WTC11 (cell line): ENCODE measurements around the gene ROBO2. TPM values are rescaled to one million over a fixed set of nuclear protein-coding genes. Genes with fewer than 3 reads are reported as not detected.
A peak's percentile ranks its signal among the peaks of the same experiment; 100 is the strongest.

Experiments
- ATAC-seq: fragments of 200-7000 bp; cut with Tn5 transposase; 2 replicates; pipeline ENCODE4 v1.10.0; 2021; ENCODE audit warnings: mild to moderate bottlenecking, moderate library complexity
- CTCF ChIA-PET: fragments of 300-600 bp; sonication (Branson Sonifier 250); formaldehyde crosslinking; loops from one replicate; lab custom pipeline; 2021; ENCODE audit warnings: antibody characterized with exemption; lab: Charles Lee
- POLR2A ChIA-PET: fragments of 350-600 bp; sonication (Branson Sonifier 250); formaldehyde crosslinking; loops from one replicate; lab custom pipeline; 2021; ENCODE audit warnings: antibody characterized with exemption; lab: Charles Lee
- DNase-seq: peaks from one replicate; pipeline ENCODE4 v3.0.0; 2021; ENCODE audit warnings: low spot score
- H3K27ac Mint-ChIP-seq: 2 replicates; pipeline ENCODE4 v1.8.0; 2021; ENCODE audit warnings: mixed read lengths
- H3K27me3 Mint-ChIP-seq: 2 replicates; pipeline ENCODE4 v1.8.0; 2021; ENCODE audit warnings: low read depth, mild to moderate bottlenecking, moderate library complexity, mixed read lengths
- H3K36me3 Mint-ChIP-seq: 2 replicates; pipeline ENCODE4 v1.8.0; 2021; ENCODE audit warnings: mixed read lengths
- H3K4me1 Mint-ChIP-seq: 2 replicates; pipeline ENCODE4 v1.8.0; 2022; ENCODE audit warnings: mixed read lengths
- H3K4me3 Mint-ChIP-seq: 2 replicates; pipeline ENCODE4 v1.8.0; 2021; ENCODE audit warnings: mild to moderate bottlenecking, moderate library complexity, mixed read lengths
- H3K9me3 Mint-ChIP-seq: 2 replicates; pipeline ENCODE4 v1.8.0; 2021; ENCODE audit warnings: mixed read lengths
- ATF1 ChIP-seq: sonication (generic); formaldehyde crosslinking; IDR thresholded peaks from 2 replicates; pipeline ENCODE4 v1.8.1; 2023; ENCODE audit warnings: mild to moderate bottlenecking, moderate library complexity, missing genetic modification reagents
- CBFB ChIP-seq: sonication (generic); formaldehyde crosslinking; IDR thresholded peaks from 2 replicates; pipeline ENCODE4 v1.8.1; 2022; ENCODE audit warnings: mild to moderate bottlenecking, low read depth, missing genetic modification reagents
- EMX1 ChIP-seq: fragments of 250-450 bp; sonication (Bioruptor Pico); IDR thresholded peaks from 2 replicates; pipeline ENCODE4 v1.8.0; 2021; ENCODE audit warnings: mild to moderate bottlenecking
- ETV6 ChIP-seq: sonication (generic); formaldehyde crosslinking; IDR thresholded peaks from 2 replicates; pipeline ENCODE4 v1.8.1; 2022; ENCODE audit warnings: mild to moderate bottlenecking, missing genetic modification reagents
- FOXJ3 ChIP-seq: sonication (generic); formaldehyde crosslinking; IDR thresholded peaks from 2 replicates; pipeline ENCODE4 v1.9.0; 2021; ENCODE audit warnings: missing genetic modification reagents, mild to moderate bottlenecking, borderline replicate concordance
- FOXK1 ChIP-seq: sonication (generic); formaldehyde crosslinking; IDR thresholded peaks from 2 replicates; pipeline ENCODE4 v1.8.0; 2022; ENCODE audit warnings: mild to moderate bottlenecking, moderate library complexity, missing genetic modification reagents
- HMGA2 ChIP-seq: fragments of 250-450 bp; sonication (Bioruptor Pico); IDR thresholded peaks from 2 replicates; pipeline ENCODE4 v1.4.0; 2021; ENCODE audit warnings: mild to moderate bottlenecking, moderate library complexity
- NFATC4 ChIP-seq: fragments of 250-450 bp; sonication (Bioruptor Pico); IDR thresholded peaks from 2 replicates; pipeline ENCODE4 v1.9.0; 2021; ENCODE audit warnings: mild to moderate bottlenecking
- NFE2L1 ChIP-seq: sonication (generic); formaldehyde crosslinking; IDR thresholded peaks from 2 replicates; pipeline ENCODE4 v1.8.1; 2023; ENCODE audit warnings: missing genetic modification reagents
- NR1H2 ChIP-seq: sonication (generic); formaldehyde crosslinking; IDR thresholded peaks from 2 replicates; pipeline ENCODE4 v1.9.0; 2021; ENCODE audit warnings: mild to moderate bottlenecking, moderate library complexity, missing genetic modification reagents
- OVOL2 ChIP-seq: fragments of 250-450 bp; sonication (Bioruptor Pico); IDR thresholded peaks from 2 replicates; pipeline ENCODE4 v1.9.0; 2021; ENCODE audit warnings: mild to moderate bottlenecking, borderline replicate concordance
- SP1 ChIP-seq: sonication (generic); formaldehyde crosslinking; conservative IDR thresholded peaks from 2 replicates; pipeline ENCODE4 v1.8.1; 2022; ENCODE audit warnings: missing genetic modification reagents
- ZNF423 ChIP-seq: fragments of 250-450 bp; sonication (Bioruptor Pico); IDR thresholded peaks from 2 replicates; pipeline ENCODE4 v2.1.2; 2022; ENCODE audit warnings: mild to moderate bottlenecking, moderate library complexity
- total RNA-seq: library from RNA; stranded (reverse); gene quantifications from 3 replicates; pipeline ENCODE4 v1.2.3, GENCODE V29; 2021
- TF ChIP-seq, protein P1 (sequence below): sonication (generic); formaldehyde crosslinking; IDR thresholded peaks from 2 replicates; pipeline ENCODE4 v1.8.1; 2022; ENCODE audit warnings: mild to moderate bottlenecking, moderate library complexity, missing genetic modification reagents
- TF ChIP-seq, protein P2 (sequence below): sonication (generic); formaldehyde crosslinking; IDR thresholded peaks from 2 replicates; pipeline ENCODE4 v1.8.1; 2022; ENCODE audit warnings: low read depth, missing genetic modification reagents, borderline replicate concordance
- TF ChIP-seq, protein P3 (sequence below): sonication (generic); formaldehyde crosslinking; IDR thresholded peaks from 2 replicates; pipeline ENCODE4 v1.8.0; 2022; ENCODE audit warnings: mild to moderate bottlenecking, missing genetic modification reagents
- TF ChIP-seq, protein P4 (sequence below): sonication (generic); formaldehyde crosslinking; IDR thresholded peaks from 2 replicates; pipeline ENCODE4 v1.8.0; 2022; ENCODE audit warnings: mild to moderate bottlenecking, missing genetic modification reagents
- TF ChIP-seq, protein P5 (sequence below): sonication (generic); formaldehyde crosslinking; IDR thresholded peaks from 2 replicates; pipeline ENCODE4 v1.8.1; 2023; ENCODE audit warnings: mild to moderate bottlenecking, missing genetic modification reagents, moderate library complexity
- TF ChIP-seq, protein P6 (sequence below): sonication (generic); formaldehyde crosslinking; IDR thresholded peaks from 2 replicates; pipeline ENCODE4 v1.8.1; 2023; ENCODE audit warnings: mild to moderate bottlenecking, missing genetic modification reagents, moderate library complexity
- TF ChIP-seq, protein P7 (sequence below): sonication (generic); formaldehyde crosslinking; IDR thresholded peaks from 2 replicates; pipeline ENCODE4 v1.8.0; 2022; ENCODE audit warnings: mild to moderate bottlenecking, missing genetic modification reagents
- TF ChIP-seq, protein P8 (sequence below): sonication (generic); formaldehyde crosslinking; IDR thresholded peaks from 2 replicates; pipeline ENCODE4 v1.8.1; 2023; ENCODE audit warnings: mild to moderate bottlenecking, missing genetic modification reagents, borderline replicate concordance

ROBO2 gene
- total RNA-seq, 1 experiment from 2014 or later = 11.7 TPM

DNA sequence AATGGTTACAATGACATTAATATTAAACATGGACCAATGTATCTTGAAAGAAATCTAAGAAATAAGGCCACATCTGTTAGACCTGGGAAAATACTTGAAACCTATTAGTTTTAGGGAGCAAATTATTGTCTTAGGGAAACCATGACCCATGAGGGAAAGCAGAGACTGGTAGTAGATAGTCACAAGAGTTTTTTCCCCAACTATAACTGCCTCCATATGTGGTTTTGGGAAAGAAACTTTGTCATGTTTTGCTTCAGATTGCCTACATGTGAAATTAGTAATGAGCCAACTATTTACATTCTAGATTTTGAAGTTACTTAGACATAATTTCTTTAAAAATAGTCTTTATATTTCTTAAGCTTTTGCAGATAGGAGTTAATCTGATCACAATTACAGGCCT is 474.9 kb downstream of the ROBO2 start (continued):
- no peak for TF ChIP-seq FOXJ3 (CRISPR knock-in tag)
- no peak for TF ChIP-seq NFE2L1 (CRISPR knock-in tag)
- TF ChIP-seq EMX1 = no peak
- no peak for TF ChIP-seq OVOL2 (CRISPR knock-in tag)
- no peak for TF ChIP-seq ETV6 (CRISPR knock-in tag)
- no peak for TF ChIP-seq ATF1 (CRISPR knock-in tag)
- TF ChIP-seq, protein P1, sequence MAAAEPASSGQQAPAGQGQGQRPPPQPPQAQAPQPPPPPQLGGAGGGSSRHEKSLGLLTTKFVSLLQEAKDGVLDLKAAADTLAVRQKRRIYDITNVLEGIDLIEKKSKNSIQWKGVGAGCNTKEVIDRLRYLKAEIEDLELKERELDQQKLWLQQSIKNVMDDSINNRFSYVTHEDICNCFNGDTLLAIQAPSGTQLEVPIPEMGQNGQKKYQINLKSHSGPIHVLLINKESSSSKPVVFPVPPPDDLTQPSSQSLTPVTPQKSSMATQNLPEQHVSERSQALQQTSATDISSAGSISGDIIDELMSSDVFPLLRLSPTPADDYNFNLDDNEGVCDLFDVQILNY (CRISPR knock-in tag) = no peak
- TF ChIP-seq, protein P2, sequence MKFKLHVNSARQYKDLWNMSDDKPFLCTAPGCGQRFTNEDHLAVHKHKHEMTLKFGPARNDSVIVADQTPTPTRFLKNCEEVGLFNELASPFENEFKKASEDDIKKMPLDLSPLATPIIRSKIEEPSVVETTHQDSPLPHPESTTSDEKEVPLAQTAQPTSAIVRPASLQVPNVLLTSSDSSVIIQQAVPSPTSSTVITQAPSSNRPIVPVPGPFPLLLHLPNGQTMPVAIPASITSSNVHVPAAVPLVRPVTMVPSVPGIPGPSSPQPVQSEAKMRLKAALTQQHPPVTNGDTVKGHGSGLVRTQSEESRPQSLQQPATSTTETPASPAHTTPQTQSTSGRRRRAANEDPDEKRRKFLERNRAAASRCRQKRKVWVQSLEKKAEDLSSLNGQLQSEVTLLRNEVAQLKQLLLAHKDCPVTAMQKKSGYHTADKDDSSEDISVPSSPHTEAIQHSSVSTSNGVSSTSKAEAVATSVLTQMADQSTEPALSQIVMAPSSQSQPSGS = no peak
- TF ChIP-seq, protein P3, sequence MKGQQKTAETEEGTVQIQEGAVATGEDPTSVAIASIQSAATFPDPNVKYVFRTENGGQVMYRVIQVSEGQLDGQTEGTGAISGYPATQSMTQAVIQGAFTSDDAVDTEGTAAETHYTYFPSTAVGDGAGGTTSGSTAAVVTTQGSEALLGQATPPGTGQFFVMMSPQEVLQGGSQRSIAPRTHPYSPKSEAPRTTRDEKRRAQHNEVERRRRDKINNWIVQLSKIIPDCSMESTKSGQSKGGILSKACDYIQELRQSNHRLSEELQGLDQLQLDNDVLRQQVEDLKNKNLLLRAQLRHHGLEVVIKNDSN = no peak

DNA sequence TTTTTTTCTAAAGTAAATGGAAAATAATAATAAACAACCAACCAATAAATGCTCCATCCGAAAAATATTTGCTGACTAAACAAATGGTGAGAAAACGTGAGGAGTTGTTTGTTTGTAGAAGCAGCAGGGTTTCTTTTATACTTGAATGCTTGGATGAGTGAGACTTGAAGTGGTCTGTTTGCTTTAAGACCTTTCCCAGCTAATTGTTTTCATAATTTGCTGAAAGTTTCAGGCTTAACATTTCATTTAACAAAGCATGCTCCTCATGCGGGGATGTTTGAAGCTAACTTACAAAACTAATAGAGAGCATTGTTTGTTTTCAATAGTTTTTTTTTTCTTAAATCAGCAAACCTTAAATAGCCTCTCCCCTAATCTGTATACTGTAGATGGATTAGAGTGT is 484.6 kb downstream of the ROBO2 start:
- H3K27me3 Mint-ChIP-seq = peaks cover 42% of the 10 kb centered on the region
- DNase-seq (no peak), ATAC-seq (peak; percentile 36; the same call in 1 of the 2 replicates)
- H3K27ac Mint-ChIP-seq = no peak overlapping the region
- POLR2A ChIA-PET = no interaction called here
- peaks cover 4% of the 10 kb centered on the region for H3K9me3 Mint-ChIP-seq
- peaks cover 21% of the 10 kb centered on the region for H3K4me1 Mint-ChIP-seq
- no peaks in the 10 kb centered on the region for H3K36me3 Mint-ChIP-seq
- CTCF ChIA-PET = no interaction called here
- no peak overlapping the region for H3K4me3 Mint-ChIP-seq
- TF ChIP-seq HMGA2 (no peak), ZNF423 (CRISPR knock-in tag) (no peak), FOXK1 (CRISPR knock-in tag) (no peak), SP1 (no peak), NFATC4 (no peak), NR1H2 (CRISPR knock-in tag) (no peak), ATF1 (CRISPR knock-in tag) (no peak), OVOL2 (CRISPR knock-in tag) (no peak), CBFB (no peak)
- TF ChIP-seq, protein P4, sequence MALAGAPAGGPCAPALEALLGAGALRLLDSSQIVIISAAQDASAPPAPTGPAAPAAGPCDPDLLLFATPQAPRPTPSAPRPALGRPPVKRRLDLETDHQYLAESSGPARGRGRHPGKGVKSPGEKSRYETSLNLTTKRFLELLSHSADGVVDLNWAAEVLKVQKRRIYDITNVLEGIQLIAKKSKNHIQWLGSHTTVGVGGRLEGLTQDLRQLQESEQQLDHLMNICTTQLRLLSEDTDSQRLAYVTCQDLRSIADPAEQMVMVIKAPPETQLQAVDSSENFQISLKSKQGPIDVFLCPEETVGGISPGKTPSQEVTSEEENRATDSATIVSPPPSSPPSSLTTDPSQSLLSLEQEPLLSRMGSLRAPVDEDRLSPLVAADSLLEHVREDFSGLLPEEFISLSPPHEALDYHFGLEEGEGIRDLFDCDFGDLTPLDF (CRISPR knock-in tag) = no peak
- TF ChIP-seq, protein P5, sequence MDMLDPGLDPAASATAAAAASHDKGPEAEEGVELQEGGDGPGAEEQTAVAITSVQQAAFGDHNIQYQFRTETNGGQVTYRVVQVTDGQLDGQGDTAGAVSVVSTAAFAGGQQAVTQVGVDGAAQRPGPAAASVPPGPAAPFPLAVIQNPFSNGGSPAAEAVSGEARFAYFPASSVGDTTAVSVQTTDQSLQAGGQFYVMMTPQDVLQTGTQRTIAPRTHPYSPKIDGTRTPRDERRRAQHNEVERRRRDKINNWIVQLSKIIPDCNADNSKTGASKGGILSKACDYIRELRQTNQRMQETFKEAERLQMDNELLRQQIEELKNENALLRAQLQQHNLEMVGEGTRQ (CRISPR knock-in tag) = no peak
- TF ChIP-seq, protein P6, sequence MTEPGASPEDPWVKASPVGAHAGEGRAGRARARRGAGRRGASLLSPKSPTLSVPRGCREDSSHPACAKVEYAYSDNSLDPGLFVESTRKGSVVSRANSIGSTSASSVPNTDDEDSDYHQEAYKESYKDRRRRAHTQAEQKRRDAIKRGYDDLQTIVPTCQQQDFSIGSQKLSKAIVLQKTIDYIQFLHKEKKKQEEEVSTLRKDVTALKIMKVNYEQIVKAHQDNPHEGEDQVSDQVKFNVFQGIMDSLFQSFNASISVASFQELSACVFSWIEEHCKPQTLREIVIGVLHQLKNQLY (CRISPR knock-in tag) = no peak
- TF ChIP-seq, protein P7, sequence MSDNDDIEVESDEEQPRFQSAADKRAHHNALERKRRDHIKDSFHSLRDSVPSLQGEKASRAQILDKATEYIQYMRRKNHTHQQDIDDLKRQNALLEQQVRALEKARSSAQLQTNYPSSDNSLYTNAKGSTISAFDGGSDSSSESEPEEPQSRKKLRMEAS = no peak
- TF ChIP-seq, protein P8, sequence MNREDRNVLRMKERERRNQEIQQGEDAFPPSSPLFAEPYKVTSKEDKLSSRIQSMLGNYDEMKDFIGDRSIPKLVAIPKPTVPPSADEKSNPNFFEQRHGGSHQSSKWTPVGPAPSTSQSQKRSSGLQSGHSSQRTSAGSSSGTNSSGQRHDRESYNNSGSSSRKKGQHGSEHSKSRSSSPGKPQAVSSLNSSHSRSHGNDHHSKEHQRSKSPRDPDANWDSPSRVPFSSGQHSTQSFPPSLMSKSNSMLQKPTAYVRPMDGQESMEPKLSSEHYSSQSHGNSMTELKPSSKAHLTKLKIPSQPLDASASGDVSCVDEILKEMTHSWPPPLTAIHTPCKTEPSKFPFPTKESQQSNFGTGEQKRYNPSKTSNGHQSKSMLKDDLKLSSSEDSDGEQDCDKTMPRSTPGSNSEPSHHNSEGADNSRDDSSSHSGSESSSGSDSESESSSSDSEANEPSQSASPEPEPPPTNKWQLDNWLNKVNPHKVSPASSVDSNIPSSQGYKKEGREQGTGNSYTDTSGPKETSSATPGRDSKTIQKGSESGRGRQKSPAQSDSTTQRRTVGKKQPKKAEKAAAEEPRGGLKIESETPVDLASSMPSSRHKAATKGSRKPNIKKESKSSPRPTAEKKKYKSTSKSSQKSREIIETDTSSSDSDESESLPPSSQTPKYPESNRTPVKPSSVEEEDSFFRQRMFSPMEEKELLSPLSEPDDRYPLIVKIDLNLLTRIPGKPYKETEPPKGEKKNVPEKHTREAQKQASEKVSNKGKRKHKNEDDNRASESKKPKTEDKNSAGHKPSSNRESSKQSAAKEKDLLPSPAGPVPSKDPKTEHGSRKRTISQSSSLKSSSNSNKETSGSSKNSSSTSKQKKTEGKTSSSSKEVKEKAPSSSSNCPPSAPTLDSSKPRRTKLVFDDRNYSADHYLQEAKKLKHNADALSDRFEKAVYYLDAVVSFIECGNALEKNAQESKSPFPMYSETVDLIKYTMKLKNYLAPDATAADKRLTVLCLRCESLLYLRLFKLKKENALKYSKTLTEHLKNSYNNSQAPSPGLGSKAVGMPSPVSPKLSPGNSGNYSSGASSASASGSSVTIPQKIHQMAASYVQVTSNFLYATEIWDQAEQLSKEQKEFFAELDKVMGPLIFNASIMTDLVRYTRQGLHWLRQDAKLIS = no peak
